ENCODE measurements around the gene NKIRAS2. TPM values are rescaled to one million over a fixed set of nuclear protein-coding genes. Genes with fewer than 3 reads are reported as not detected.

The NKIRAS2 gene
- total and polyA plus RNA-seq, 2 experiments from 2014 or later, result 31.3 to 52.9 TPM

- no peak for TF ChIP-seq ZNF462 (CRISPR knock-in tag; IDR thresholded peaks at IDR 0.05)
These were observed 21.4 kb upstream of the NKIRAS2 start (continued) for GRCh38 chr17:41998497-41998896.

- Histone ChIP-seq H3K4me1 (ENCODE audit: insufficient read depth) (no peaks in the 10 kb centered on the region), H3K79me2 (replicated peaks; ENCODE audit: insufficient read depth) (peaks cover 56% of the 10 kb centered on the region), H3K27me3 (ENCODE audit: insufficient read depth) (no peaks in the 10 kb centered on the region), H4K20me1 (replicated peaks; ENCODE audit: insufficient read depth) (peaks cover 52% of the 10 kb centered on the region), H3K4me2 (no peak overlapping the region), H3K27ac (ENCODE audit: low read depth) (0 out of 2 replicates have a peak overlapping the region, but pooled peaks have one; percentile 36), H3K36me3 (ENCODE audit: insufficient read depth) (peaks cover 55% of the 10 kb centered on the region), H2AFZ (no peak overlapping the region), H3F3A (replicated peaks; ENCODE audit: low read depth) (peaks cover 25% of the 10 kb centered on the region), H3K9me2 (ENCODE audit: insufficient read depth) (no peaks in the 10 kb centered on the region), H3K4me3 (no peak overlapping the region)
- no peak overlapping the region for H3K27ac Mint-ChIP-seq
- H3K9me3 Mint-ChIP-seq, result no peaks in the 10 kb centered on the region
- ATAC-seq (no peak), DNase-seq (ENCODE audit: low spot score) (no peak)
- H3K4me1 Mint-ChIP-seq, result no peaks in the 10 kb centered on the region
- peaks cover 68% of the 10 kb centered on the region for H3K36me3 Mint-ChIP-seq (ENCODE audit: low read depth)
- no peak overlapping the region for H3K4me3 Mint-ChIP-seq
- H3K27me3 Mint-ChIP-seq (ENCODE audit: insufficient read depth, low read depth, poor library complexity), result peaks cover 2% of the 10 kb centered on the region
- TF ChIP-seq ZNF114 (CRISPR knock-in tag; IDR thresholded peaks at IDR 0.05) (no peak), ZNF462 (CRISPR knock-in tag; IDR thresholded peaks at IDR 0.05) (no peak), POLR2AphosphoS5 (IDR thresholded peaks at IDR 0.05; ENCODE audit: low read depth) (no peak), JUNB (IDR thresholded peaks at IDR 0.05; ENCODE audit: unreplicated experiment) (no peak), CTCF (conservative IDR thresholded peaks at IDR 0.05; ENCODE audit: low read depth in 2 of 2) (no peak)
These were observed 19.3 kb upstream of the NKIRAS2 start for GRCh38 chr17:42000413-42001133.

Measured in GM23338 (cell line).